HG03066 (cell line): ENCODE measurements around the gene FZD7.

Experiments
- ATAC-seq: cut with Tn5 transposase; IDR thresholded peaks from one replicate; pipeline ENCODE4 v1.9.1; 2021; ENCODE audit warnings: low read depth; ENCODE audit not compliant: unreplicated experiment

FZD7 gene

GRCh38 chr2:202064881-202065230 lies 31.2 kb downstream of the FZD7 start:
- no peak for ATAC-seq

- no peak for ATAC-seq
Measured at GRCh38 chr2:202065876-202066275, 32.2 kb downstream of the FZD7 start.

GRCh38 chr2:202066875-202067274 lies 33.2 kb downstream of the FZD7 start:
- ATAC-seq: no peak

- no peak for ATAC-seq
Measured at GRCh38 chr2:202067589-202067988, 33.9 kb downstream of the FZD7 start.

- no peak for ATAC-seq
Measured at GRCh38 chr2:202069170-202070067, 35.8 kb downstream of the FZD7 start.

- no peak for ATAC-seq
Measured at GRCh38 chr2:202071107-202071506, 37.5 kb downstream of the FZD7 start.

- no peak for ATAC-seq
Measured at GRCh38 chr2:202072226-202072625, 38.6 kb downstream of the FZD7 start.

GRCh38 chr2:202072737-202073401 lies 39.2 kb downstream of the FZD7 start, which contains the start of gene KIAA2012:
TSS of gene KIAA2012 (plus strand) at chr2:202073255. CDS start at chr2:202073628, 373 bp downstream.
- ATAC-seq: no peak

- ATAC-seq: no peak
Measured at GRCh38 chr2:202074324-202074723, 40.7 kb downstream of the FZD7 start.

GRCh38 chr2:202079310-202079709 lies 45.7 kb downstream of the FZD7 start:
- no peak for ATAC-seq

- ATAC-seq: no peak
Measured at GRCh38 chr2:202084265-202084664, 50.6 kb downstream of the FZD7 start.
